ENCODE measurements around the gene SULT1C4.

GRCh38 chr2:108423502-108424251 is 45.9 kb downstream of the SULT1C4 start:
- TF ChIP-seq EZH2phosphoT487 (IDR thresholded peaks at IDR 0.05; ENCODE audit: low read depth, severe bottlenecking, unreplicated experiment): no peak
- TF ChIP-seq CTCF (IDR thresholded peaks at IDR 0.05; ENCODE audit: poor library complexity): no peak
- no peak for TF ChIP-seq EZH2 (IDR thresholded peaks at IDR 0.05; ENCODE audit: borderline replicate concordance)

All from hepatocyte (in vitro differentiated cells).